Activated B cell treated with CpG ODN at 0.5 μM for 24 hours (primary cell): ENCODE data around the gene PBX1. TPM values are rescaled to one million over a fixed set of nuclear protein-coding genes. Genes with fewer than 3 reads are reported as not detected.

Experiments used
- ATAC-seq: fragments of 200-7000 bp; cut with Tn5 transposase; one replicate; pipeline ENCODE4 v1.10.0; 2021; ENCODE audit warnings: low read depth, mild to moderate bottlenecking, moderate library complexity
- CTCF ChIA-PET: fragments of 350-600 bp; sonication (Branson Sonifier 250); formaldehyde crosslinking; loops from one replicate; lab custom pipeline; 2021; ENCODE audit warnings: antibody characterized with exemption; lab: Charles Lee
- POLR2A ChIA-PET: fragments of 350-600 bp; sonication (Branson Sonifier 250); formaldehyde crosslinking; loops from one replicate; lab custom pipeline; 2021; ENCODE audit warnings: antibody characterized with exemption; lab: Charles Lee
- DNase-seq: peaks from one replicate; pipeline ENCODE4 v3.0.0; 2022
- H3K27ac Mint-ChIP-seq: one replicate; pipeline ENCODE4 v1.8.0; 2020; ENCODE audit warnings: mixed read lengths
- H3K27me3 Mint-ChIP-seq: one replicate; pipeline ENCODE4 v1.8.0; 2021; ENCODE audit warnings: mixed read lengths
- H3K36me3 Mint-ChIP-seq: one replicate; pipeline ENCODE4 v1.8.0; 2021; ENCODE audit warnings: low read depth, mixed read lengths
- H3K4me1 Mint-ChIP-seq: one replicate; pipeline ENCODE4 v1.8.0; 2021; ENCODE audit warnings: mixed read lengths
- H3K4me3 Mint-ChIP-seq: one replicate; pipeline ENCODE4 v1.8.0; 2020; ENCODE audit warnings: mild to moderate bottlenecking, mixed read lengths
- H3K9me3 Mint-ChIP-seq: one replicate; pipeline ENCODE4 v1.8.0; 2020; ENCODE audit warnings: mixed read lengths
- CTCF ChIP-seq: fragments of 200-600 bp; IDR thresholded peaks from one replicate; pipeline ENCODE4 v1.8.0; 2022; ENCODE audit warnings: antibody characterized with exemption, mild to moderate bottlenecking
- intact Hi-C: fragments of 100-400 bp; cut with micrococcal nuclease; formaldehyde crosslinking; loops from one replicate; pipeline ENCODE4 v1.15.1; 2024
- total RNA-seq: library from RNA; stranded (reverse); gene quantifications from 2 replicates; pipeline ENCODE4 v1.2.3, GENCODE V29; 2022

PBX1 gene
- total RNA-seq, 1 donor from 2014 or later = not detected

GRCh38 chr1:164784960-164785359, 226.0 kb downstream of the PBX1 start:
- H3K4me1 Mint-ChIP-seq = no peaks in the 10 kb centered on the region
- no peaks in the 10 kb centered on the region for H3K9me3 Mint-ChIP-seq
- ATAC-seq (no peak), DNase-seq (no peak)
- TF ChIP-seq CTCF = no peak
- CTCF ChIA-PET = no interaction called here
- H3K27ac Mint-ChIP-seq = no peak overlapping the region
- no peak overlapping the region for H3K4me3 Mint-ChIP-seq
- H3K27me3 Mint-ChIP-seq = peaks cover 10% of the 10 kb centered on the region
- no peaks in the 10 kb centered on the region for H3K36me3 Mint-ChIP-seq
- intact Hi-C loops = no loop called here
- POLR2A ChIA-PET = no interaction called here

- no peak for ATAC-seq
- ChIA-PET POLR2A (no interaction called here), CTCF (interaction anchor here (1.7 kb wide), 1 partner anchor 1427 kb away, joined by 6 read pairs; no protein-coding TSS in a partner anchor)
- H3K27ac Mint-ChIP-seq = no peak overlapping the region
- H3K9me3 Mint-ChIP-seq = no peaks in the 10 kb centered on the region
- no peak overlapping the region for H3K4me3 Mint-ChIP-seq
- H3K4me1 Mint-ChIP-seq = no peaks in the 10 kb centered on the region
- DNase-seq = no peak
- no peak for TF ChIP-seq CTCF
- H3K27me3 Mint-ChIP-seq = peaks cover 10% of the 10 kb centered on the region
- no peaks in the 10 kb centered on the region for H3K36me3 Mint-ChIP-seq
- intact Hi-C loops = no loop called here
Observed at GRCh38 chr1:164785841-164786534, 227.0 kb downstream of the PBX1 start.

GRCh38 chr1:164786980-164787833, 228.2 kb downstream of the PBX1 start:
- peak; percentile 34 for ATAC-seq
- no peak overlapping the region for H3K27ac Mint-ChIP-seq

GRCh38 chr1:164787834-164788231, 228.8 kb downstream of the PBX1 start:
- no peak overlapping the region for H3K4me3 Mint-ChIP-seq
- H3K27me3 Mint-ChIP-seq = peaks cover 12% of the 10 kb centered on the region
- no peaks in the 10 kb centered on the region for H3K9me3 Mint-ChIP-seq
- no peaks in the 10 kb centered on the region for H3K36me3 Mint-ChIP-seq
- ChIA-PET CTCF (interaction anchor here (0.9 to 2.1 kb wide), 8 partner anchors 9 to 1429 kb away, joined by 3 to 16 read pairs (median 6); no protein-coding TSS in a partner anchor), POLR2A (no interaction called here)
- H3K4me1 Mint-ChIP-seq = no peaks in the 10 kb centered on the region
- DNase-seq (no peak), ATAC-seq (no peak)
- TF ChIP-seq CTCF = no peak
- no peak overlapping the region for H3K27ac Mint-ChIP-seq
- intact Hi-C loops = loop anchor here (1.0 kb wide), 1 partner anchor 1260 kb away; no protein-coding TSS in a partner anchor

More at GRCh38 chr1:164786980-164787833, 228.2 kb downstream of the PBX1 start:
- intact Hi-C loops = loop anchor here (1.0 kb wide), 1 partner anchor 1259 kb away; no protein-coding TSS in a partner anchor
- no peak for TF ChIP-seq CTCF
- H3K9me3 Mint-ChIP-seq = no peaks in the 10 kb centered on the region
- ChIA-PET CTCF (interaction anchor here (0.9 to 2.1 kb wide), 7 partner anchors 9 to 1428 kb away, joined by 5 to 16 read pairs (median 6); no protein-coding TSS in a partner anchor), POLR2A (no interaction called here)
- no peak overlapping the region for H3K4me3 Mint-ChIP-seq
- peaks cover 10% of the 10 kb centered on the region for H3K27me3 Mint-ChIP-seq
- H3K36me3 Mint-ChIP-seq = no peaks in the 10 kb centered on the region
- DNase-seq = peak; percentile 29
- H3K4me1 Mint-ChIP-seq = no peaks in the 10 kb centered on the region

GRCh38 chr1:164790081-164790480, 231.1 kb downstream of the PBX1 start:
- Mint-ChIP-seq H3K9me3 (no peaks in the 10 kb centered on the region), H3K36me3 (no peaks in the 10 kb centered on the region), H3K4me1 (no peaks in the 10 kb centered on the region), H3K27me3 (peaks cover 14% of the 10 kb centered on the region), H3K27ac (no peak overlapping the region), H3K4me3 (no peak overlapping the region)
- no peak for DNase-seq
- no peak for TF ChIP-seq CTCF
- ChIA-PET POLR2A (no interaction called here), CTCF (interaction anchor here (1.5 kb wide), 1 partner anchor 1379 kb away, joined by 3 read pairs; no protein-coding TSS in a partner anchor)
- intact Hi-C loops = no loop called here
- ATAC-seq = no peak
